Measurements from ENCODE around the gene SH2D3C.

SH2D3C gene

DNA sequence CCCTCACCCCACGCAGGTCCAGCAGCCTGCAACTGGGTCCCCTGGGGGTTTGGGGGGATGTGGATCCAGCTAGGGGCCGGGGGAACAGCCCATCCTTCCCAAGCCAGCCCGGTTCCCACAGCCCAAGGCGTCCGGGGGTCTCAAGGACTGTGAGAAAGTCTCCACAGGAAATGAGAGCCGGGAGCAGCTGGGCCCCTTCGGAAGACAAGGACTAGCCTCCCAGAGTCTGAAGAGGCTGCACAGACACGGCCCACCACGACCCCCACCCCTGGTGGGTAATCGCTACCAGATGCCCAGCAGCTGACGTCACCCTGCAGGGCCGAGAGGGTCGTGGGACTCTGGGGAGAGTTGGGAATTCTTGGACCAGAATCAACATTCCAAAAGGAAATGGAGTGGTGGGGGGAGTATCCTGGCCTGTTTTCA is 10.5 kb downstream of the SH2D3C start:
- H3K36me3 ChIP-seq (ENCODE audit: control insufficient read depth in 2 of 2, insufficient read depth in 1 of 2, low read length in 2 of 2) = no peaks in the 10 kb centered on the region

GRCh38 chr9:127767410-127767809 is 11.1 kb downstream of the SH2D3C start:
- Histone ChIP-seq H3K36me3 (ENCODE audit: control insufficient read depth in 2 of 2, insufficient read depth in 1 of 2, low read length in 2 of 2) (no peaks in the 10 kb centered on the region), H3K27ac (ENCODE audit: extremely low read depth, low read depth, low read length) (no peak overlapping the region), H3K4me1 (ENCODE audit: control insufficient read depth, insufficient read depth, low read length) (no peaks in the 10 kb centered on the region), H3K9me3 (ENCODE audit: control insufficient read depth, insufficient read depth, low read depth, low read length) (no peaks in the 10 kb centered on the region), H3K4me3 (ENCODE audit: low read depth, low read length) (no peak overlapping the region)
- POLR2A ChIA-PET = interaction anchor here (1.4 kb wide), 1 partner anchor 27 kb away, joined by 4 read pairs; no protein-coding TSS in a partner anchor
- CTCF ChIA-PET = interaction anchor here (0.7 to 3.1 kb wide), 7 partner anchors 9 to 153 kb away, joined by 3 to 14 read pairs (median 4); partner anchors contain the start of genes CDK9 and TOR2A
- TF ChIP-seq SP7 (tag by site-specific recombination; IDR thresholded peaks at IDR 0.05) (no peak), ZBTB7A (tag by site-specific recombination; IDR thresholded peaks at IDR 0.05; ENCODE audit: low read depth) (no peak)

More for the DNA sequence above, 10.5 kb downstream of the SH2D3C start:
- ChIA-PET POLR2A (interaction anchor here (1.4 kb wide), 1 partner anchor 27 kb away, joined by 4 read pairs; no protein-coding TSS in a partner anchor), CTCF (interaction anchor here (0.8 to 3.1 kb wide), 4 partner anchors 10 to 102 kb away, joined by 3 to 14 read pairs (median 4); partner anchors contain the start of genes CDK9 and TOR2A)
- Histone ChIP-seq H3K9me3 (ENCODE audit: control insufficient read depth, insufficient read depth, low read depth, low read length) (no peaks in the 10 kb centered on the region), H3K4me3 (ENCODE audit: low read depth, low read length) (no peak overlapping the region), H3K27ac (ENCODE audit: extremely low read depth, low read depth, low read length) (no peak overlapping the region), H3K4me1 (ENCODE audit: control insufficient read depth, insufficient read depth, low read length) (no peaks in the 10 kb centered on the region)
- TF ChIP-seq ZNF529 (tag by site-specific recombination; IDR thresholded peaks at IDR 0.05; ENCODE audit: insufficient replicate concordance) (no peak), ZNF560 (tag by site-specific recombination; IDR thresholded peaks at IDR 0.05; ENCODE audit: borderline replicate concordance) (no peak), HOXA7 (CRISPR knock-in tag; IDR thresholded peaks at IDR 0.05; ENCODE audit: borderline replicate concordance) (no peak), EGR2 (tag by site-specific recombination; IDR thresholded peaks at IDR 0.05; ENCODE audit: low read depth) (no peak), ZNF561 (tag by site-specific recombination; IDR thresholded peaks at IDR 0.05; ENCODE audit: borderline replicate concordance) (no peak), KLF1 (tag by site-specific recombination; IDR thresholded peaks at IDR 0.05) (no peak), ZSCAN4 (tag by site-specific recombination; IDR thresholded peaks at IDR 0.05) (no peak), ZNF26 (tag by site-specific recombination; IDR thresholded peaks at IDR 0.05) (no peak), KLF10 (tag by site-specific recombination; IDR thresholded peaks at IDR 0.05) (no peak)
- TF ChIP-seq, protein P1, sequence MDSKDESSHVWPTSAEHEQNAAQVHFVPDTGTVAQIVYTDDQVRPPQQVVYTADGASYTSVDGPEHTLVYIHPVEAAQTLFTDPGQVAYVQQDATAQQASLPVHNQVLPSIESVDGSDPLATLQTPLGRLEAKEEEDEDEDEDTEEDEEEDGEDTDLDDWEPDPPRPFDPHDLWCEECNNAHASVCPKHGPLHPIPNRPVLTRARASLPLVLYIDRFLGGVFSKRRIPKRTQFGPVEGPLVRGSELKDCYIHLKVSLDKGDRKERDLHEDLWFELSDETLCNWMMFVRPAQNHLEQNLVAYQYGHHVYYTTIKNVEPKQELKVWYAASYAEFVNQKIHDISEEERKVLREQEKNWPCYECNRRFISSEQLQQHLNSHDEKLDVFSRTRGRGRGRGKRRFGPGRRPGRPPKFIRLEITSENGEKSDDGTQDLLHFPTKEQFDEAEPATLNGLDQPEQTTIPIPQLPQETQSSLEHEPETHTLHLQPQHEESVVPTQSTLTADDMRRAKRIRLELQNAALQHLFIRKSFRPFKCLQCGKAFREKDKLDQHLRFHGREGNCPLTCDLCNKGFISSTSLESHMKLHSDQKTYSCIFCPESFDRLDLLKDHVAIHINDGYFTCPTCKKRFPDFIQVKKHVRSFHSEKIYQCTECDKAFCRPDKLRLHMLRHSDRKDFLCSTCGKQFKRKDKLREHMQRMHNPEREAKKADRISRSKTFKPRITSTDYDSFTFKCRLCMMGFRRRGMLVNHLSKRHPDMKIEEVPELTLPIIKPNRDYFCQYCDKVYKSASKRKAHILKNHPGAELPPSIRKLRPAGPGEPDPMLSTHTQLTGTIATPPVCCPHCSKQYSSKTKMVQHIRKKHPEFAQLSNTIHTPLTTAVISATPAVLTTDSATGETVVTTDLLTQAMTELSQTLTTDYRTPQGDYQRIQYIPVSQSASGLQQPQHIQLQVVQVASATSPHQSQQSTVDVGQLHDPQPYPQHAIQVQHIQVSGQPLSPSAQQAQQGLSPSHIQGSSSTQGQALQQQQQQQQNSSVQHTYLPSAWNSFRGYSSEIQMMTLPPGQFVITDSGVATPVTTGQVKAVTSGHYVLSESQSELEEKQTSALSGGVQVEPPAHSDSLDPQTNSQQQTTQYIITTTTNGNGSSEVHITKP (tag by site-specific recombination; IDR thresholded peaks at IDR 0.05) = no peak

DNA sequence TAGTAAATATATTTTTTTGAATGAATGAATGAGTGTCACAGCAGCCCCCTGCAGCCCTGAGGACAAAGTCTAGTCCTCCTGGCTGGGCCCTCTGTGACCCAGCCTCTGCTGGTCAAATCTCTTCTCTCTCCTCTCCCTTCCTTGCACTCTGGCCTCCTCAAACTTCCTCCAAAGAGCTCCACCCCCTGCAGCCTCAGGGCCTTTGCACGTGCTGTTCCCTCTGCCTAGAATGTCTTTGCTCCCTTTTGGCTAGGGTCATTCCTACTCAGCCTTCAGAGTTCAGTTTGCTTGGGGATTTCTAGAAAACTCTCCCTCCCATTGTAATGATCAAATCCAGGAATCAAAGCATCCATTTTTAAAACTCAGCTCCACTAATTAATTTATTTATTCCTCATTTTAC is 13.0 kb downstream of the SH2D3C start:
- Histone ChIP-seq H3K36me3 (ENCODE audit: control insufficient read depth in 2 of 2, insufficient read depth in 1 of 2, low read length in 2 of 2) (no peaks in the 10 kb centered on the region), H3K27ac (ENCODE audit: extremely low read depth, low read depth, low read length) (no peak overlapping the region), H3K4me3 (ENCODE audit: low read depth, low read length) (no peak overlapping the region), H3K4me1 (ENCODE audit: control insufficient read depth, insufficient read depth, low read length) (no peaks in the 10 kb centered on the region), H3K9me3 (ENCODE audit: control insufficient read depth, insufficient read depth, low read depth, low read length) (no peaks in the 10 kb centered on the region)
- CTCF ChIA-PET = interaction anchor here (0.5 to 2.4 kb wide), 6 partner anchors 19 to 175 kb away, joined by 3 to 13 read pairs (median 5); partner anchors contain the start of gene TOR2A
- TF ChIP-seq ZNF791 (tag by site-specific recombination; IDR thresholded peaks at IDR 0.05) = no peak
- peak; percentile 97 for TF ChIP-seq ZNF623 (tag by site-specific recombination; IDR thresholded peaks at IDR 0.05)
- POLR2A ChIA-PET = no interaction called here

All from HEK293 (cell line).